Tibial nerve (tissue), 4 donors: ENCODE results near the gene NCS1. TPM values are rescaled to one million over a fixed set of nuclear protein-coding genes. Genes with fewer than 3 reads are reported as not detected.

Experiments used
- DNase-seq, 2 donors: peaks; one replicate each; pipeline ENCODE4 v3.0.0-alpha.2; 2019; ENCODE audit warnings: low spot score in 2 of 2
- H3K27ac ChIP-seq, 4 donors: fragments of 200-600 bp; sonication (generic) in 3 of 4; one replicate each; pipeline ENCODE4 v1.5.1; 2017 to 2019; ENCODE audit warnings: mild to moderate bottlenecking in 1 of 4
- H3K27me3 ChIP-seq, 2 donors: fragments of 200-600 bp; sonication (generic) in 1 of 2; one replicate each; pipeline versions ENCODE4 v1.5.1 to v1.6.0; 2017 to 2019
- H3K36me3 ChIP-seq, 3 donors: fragments of 200-600 bp; sonication (generic); one replicate each; pipeline ENCODE4 v1.5.1; 2018 to 2019
- H3K4me1 ChIP-seq, 4 donors: fragments of 200-600 bp; sonication (generic) in 3 of 4; one replicate each; pipeline ENCODE4 v1.5.1; 2017 to 2019
- H3K4me3 ChIP-seq, 4 donors: fragments of 200-600 bp; sonication (generic) in 3 of 4; one replicate each; pipeline ENCODE4 v1.5.1; 2017 to 2019; ENCODE audit warnings: mild to moderate bottlenecking in 1 of 4, moderate library complexity in 1 of 4
- H3K9me3 ChIP-seq, 4 donors: fragments of 200-600 bp; sonication (generic) in 3 of 4; one replicate each; pipeline ENCODE4 v1.5.1; 2017 to 2019
- EP300 ChIP-seq, 2 donors: sonication (generic); formaldehyde crosslinking; IDR thresholded peaks; one replicate each; pipeline ENCODE4 v1.6.1; 2017; ENCODE audit warnings: antibody characterized with exemption in 2 of 2, mild to moderate bottlenecking in 1 of 2
- POLR2A ChIP-seq, 2 donors: fragments of 450-650 bp; IDR thresholded peaks; one replicate each; pipeline ENCODE4 v1.6.1; 2017; ENCODE audit warnings: antibody characterized with exemption in 2 of 2, mild to moderate bottlenecking in 2 of 2, moderate library complexity in 2 of 2
- WGBS, 2 donors: methylation state at CpG; one replicate each; pipeline ENCODE4 v1.1.5; 2018; 5-methylcytosine and 5-hydroxymethylcytosine counted together
- total RNA-seq, 4 donors: library from RNA; depleted of rRNA; stranded (reverse); fragments of >200 nt; gene quantifications; one replicate each; pipeline ENCODE4 v1.1.0, GENCODE V29; 2016
- TF ChIP-seq, protein P1 (sequence below), 5 experiments: fragments of 200-600 bp in 3 of 5; fragments of 450-650 bp in 2 of 5; sonication (generic) in 3 of 5; IDR thresholded peaks; one replicate each; pipeline ENCODE4 v1.5.1; 2016 to 2019; ENCODE audit warnings: antibody characterized with exemption in 5 of 5, mild to moderate bottlenecking in 3 of 5, moderate library complexity in 2 of 5

The NCS1 gene
- total RNA-seq, 4 donors from 2014 or later, result 5.7 to 10.7 (median 9.7) TPM

DNA sequence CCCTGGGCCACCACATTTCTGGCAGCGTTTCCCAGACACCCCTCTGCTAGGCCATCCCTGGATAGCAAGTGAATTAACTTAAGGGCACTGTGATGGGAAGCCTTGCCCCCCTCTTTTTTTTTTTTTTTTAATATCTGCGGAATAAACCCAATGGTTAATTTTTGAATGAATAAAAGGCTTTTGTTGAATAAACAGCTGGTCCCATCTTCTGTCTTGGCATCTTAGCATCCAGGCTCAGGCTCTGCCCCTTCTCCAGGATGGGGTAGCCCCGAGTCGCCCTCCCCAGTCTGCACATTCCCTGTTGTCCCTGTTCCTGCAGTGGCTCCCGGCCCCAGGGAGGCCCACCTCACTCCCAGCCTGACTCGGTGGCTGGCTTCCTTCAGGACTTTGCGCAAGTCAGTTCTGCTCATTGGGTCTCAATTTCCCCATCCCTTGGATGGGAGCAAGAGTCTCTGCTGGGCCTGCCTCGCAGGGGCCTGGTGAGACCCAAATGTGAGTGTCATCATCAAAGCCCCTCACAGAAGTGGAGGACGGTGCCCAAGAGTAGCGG lies 64.3 kb downstream of the NCS1 start:
- DNase-seq, result no peak
- no peaks in the 10 kb centered on the region for H3K9me3 ChIP-seq
- H3K36me3 ChIP-seq, result peaks cover 0 to 24% (median 0%) of the 10 kb centered on the region in 3 donors
- no peak overlapping the region for H3K27ac ChIP-seq
- TF ChIP-seq EP300 (IDR thresholded peaks at IDR 0.05), result no peak
- TF ChIP-seq POLR2A (IDR thresholded peaks at IDR 0.05), result no peak
- TF ChIP-seq, protein P1, sequence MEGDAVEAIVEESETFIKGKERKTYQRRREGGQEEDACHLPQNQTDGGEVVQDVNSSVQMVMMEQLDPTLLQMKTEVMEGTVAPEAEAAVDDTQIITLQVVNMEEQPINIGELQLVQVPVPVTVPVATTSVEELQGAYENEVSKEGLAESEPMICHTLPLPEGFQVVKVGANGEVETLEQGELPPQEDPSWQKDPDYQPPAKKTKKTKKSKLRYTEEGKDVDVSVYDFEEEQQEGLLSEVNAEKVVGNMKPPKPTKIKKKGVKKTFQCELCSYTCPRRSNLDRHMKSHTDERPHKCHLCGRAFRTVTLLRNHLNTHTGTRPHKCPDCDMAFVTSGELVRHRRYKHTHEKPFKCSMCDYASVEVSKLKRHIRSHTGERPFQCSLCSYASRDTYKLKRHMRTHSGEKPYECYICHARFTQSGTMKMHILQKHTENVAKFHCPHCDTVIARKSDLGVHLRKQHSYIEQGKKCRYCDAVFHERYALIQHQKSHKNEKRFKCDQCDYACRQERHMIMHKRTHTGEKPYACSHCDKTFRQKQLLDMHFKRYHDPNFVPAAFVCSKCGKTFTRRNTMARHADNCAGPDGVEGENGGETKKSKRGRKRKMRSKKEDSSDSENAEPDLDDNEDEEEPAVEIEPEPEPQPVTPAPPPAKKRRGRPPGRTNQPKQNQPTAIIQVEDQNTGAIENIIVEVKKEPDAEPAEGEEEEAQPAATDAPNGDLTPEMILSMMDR (IDR thresholded peaks at IDR 0.05), result no peak
- H3K4me1 ChIP-seq, result peaks cover 0 to 23% (median 0%) of the 10 kb centered on the region in 4 donors
- H3K4me3 ChIP-seq, result no peak overlapping the region
- 48 to 50% methylated on average over 10 of the region's 10 CpGs for WGBS, 2 donors
- no peaks in the 10 kb centered on the region for H3K27me3 ChIP-seq

DNA sequence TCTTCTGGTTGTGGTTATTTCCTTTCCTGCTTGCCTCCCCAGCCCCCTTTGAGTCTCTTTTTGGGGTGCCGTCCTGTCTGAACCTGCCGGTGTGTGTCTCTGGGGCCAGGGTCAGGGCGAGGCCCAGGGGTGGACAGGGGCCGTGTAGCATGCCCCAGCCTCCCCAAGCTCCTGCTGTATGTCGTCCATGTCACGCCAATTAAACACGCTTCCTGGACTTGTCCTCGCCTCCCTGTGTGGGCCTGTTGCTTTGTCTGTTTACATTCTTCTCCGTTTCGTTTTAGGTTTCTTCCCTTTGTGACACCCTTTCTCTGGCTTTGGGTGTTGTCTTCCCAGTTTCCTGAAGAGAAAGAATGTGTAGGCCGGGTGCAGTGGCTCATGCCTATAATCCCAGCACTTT lies 64.9 kb downstream of the NCS1 start:
- no peak for DNase-seq
- Histone ChIP-seq H3K4me1 (peaks cover 0 to 23% (median 0%) of the 10 kb centered on the region in 4 donors), H3K36me3 (peaks cover 0 to 21% (median 0%) of the 10 kb centered on the region in 3 donors), H3K27me3 (no peaks in the 10 kb centered on the region), H3K27ac (no peak overlapping the region), H3K9me3 (no peaks in the 10 kb centered on the region), H3K4me3 (no peak overlapping the region)
- 70 to 74% methylated on average over 11 of the region's 11 CpGs for WGBS, 2 donors
- no peak for TF ChIP-seq EP300 (IDR thresholded peaks at IDR 0.05)
- TF ChIP-seq, protein P1 (IDR thresholded peaks at IDR 0.05), result no peak
- no peak for TF ChIP-seq POLR2A (IDR thresholded peaks at IDR 0.05)

- H3K9me3 ChIP-seq, result no peaks in the 10 kb centered on the region
- H3K27me3 ChIP-seq, result no peaks in the 10 kb centered on the region
- no peak overlapping the region for H3K4me3 ChIP-seq
- peaks cover 0 to 12% (median 0%) of the 10 kb centered on the region in 3 donors for H3K36me3 ChIP-seq
- WGBS, 2 donors, result 70 to 81% methylated on average over 16 to 17 of the region's 17 CpGs
- TF ChIP-seq, protein P1 (IDR thresholded peaks at IDR 0.05), result no peak
- TF ChIP-seq EP300 (IDR thresholded peaks at IDR 0.05) (no peak), POLR2A (IDR thresholded peaks at IDR 0.05) (no peak)
- H3K4me1 ChIP-seq, result peaks cover 0 to 25% (median 0%) of the 10 kb centered on the region in 4 donors
- DNase-seq, result no peak
- no peak overlapping the region for H3K27ac ChIP-seq
Measured at GRCh38 chr9:130237763-130238524, 65.7 kb downstream of the NCS1 start.

GRCh38 chr9:130239363-130239695 lies 67.1 kb downstream of the NCS1 start:
- no peak overlapping the region for H3K4me3 ChIP-seq
- TF ChIP-seq POLR2A (IDR thresholded peaks at IDR 0.05), result no peak
- TF ChIP-seq, protein P1 (IDR thresholded peaks at IDR 0.05), result no peak
- TF ChIP-seq EP300 (IDR thresholded peaks at IDR 0.05), result no peak
- no peak overlapping the region for H3K27ac ChIP-seq
- peaks cover 0 to 5% of the 10 kb centered on the region in 2 donors for H3K27me3 ChIP-seq
- H3K36me3 ChIP-seq, result peaks cover 0 to under 1% (median 0%) of the 10 kb centered on the region in 3 donors
- WGBS, 2 donors, result 87% methylated on average over 3 of the region's 3 CpGs; no CpG with 5 or more reads in 1 of the 2 donors
- peaks cover 0 to 31% (median 0%) of the 10 kb centered on the region in 4 donors for H3K4me1 ChIP-seq
- H3K9me3 ChIP-seq, result no peaks in the 10 kb centered on the region
- no peak for DNase-seq

GRCh38 chr9:130239741-130240241 lies 67.6 kb downstream of the NCS1 start:
- DNase-seq, result no peak
- Histone ChIP-seq H3K27ac (no peak overlapping the region), H3K4me3 (no peak overlapping the region), H3K9me3 (no peaks in the 10 kb centered on the region), H3K4me1 (peaks cover 0 to 31% (median 0%) of the 10 kb centered on the region in 4 donors), H3K27me3 (peaks cover 0 to 5% of the 10 kb centered on the region in 2 donors), H3K36me3 (no peaks in the 10 kb centered on the region)
- 34 to 63% methylated on average over 7 to 9 of the region's 9 CpGs for WGBS, 2 donors
- no peak for TF ChIP-seq POLR2A (IDR thresholded peaks at IDR 0.05)
- TF ChIP-seq, protein P1 (IDR thresholded peaks at IDR 0.05), result no peak
